ENCODE data around the gene EYA2.

EYA2 gene

DNA sequence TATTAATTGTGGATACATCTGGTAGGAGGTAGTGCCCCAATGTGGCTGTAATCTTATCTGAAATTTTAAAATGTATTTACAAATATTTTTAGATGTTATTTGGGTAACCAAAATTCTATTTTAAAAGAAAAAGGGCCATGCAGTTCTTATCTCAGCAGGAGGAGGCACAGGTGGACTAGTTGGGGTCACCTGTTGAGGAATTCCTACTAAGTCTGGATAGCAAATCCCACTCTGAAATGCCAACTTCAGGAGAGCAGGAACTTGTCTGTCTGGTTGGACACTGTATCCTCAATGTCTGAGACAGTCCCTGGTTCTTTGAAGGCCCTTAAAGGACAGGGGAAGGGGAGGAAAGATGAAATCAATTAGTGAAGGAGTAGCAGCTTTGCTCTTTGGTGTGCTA is 82.6 kb downstream of the EYA2 start:
- DNase-seq (ENCODE audit: low read depth): no peak

GRCh38 chr20:46977909-46978588 is 83.4 kb downstream of the EYA2 start:
- H3K4me3 ChIP-seq (ENCODE audit: low read depth, low read length): no peak overlapping the region
- TF ChIP-seq, protein P1, sequence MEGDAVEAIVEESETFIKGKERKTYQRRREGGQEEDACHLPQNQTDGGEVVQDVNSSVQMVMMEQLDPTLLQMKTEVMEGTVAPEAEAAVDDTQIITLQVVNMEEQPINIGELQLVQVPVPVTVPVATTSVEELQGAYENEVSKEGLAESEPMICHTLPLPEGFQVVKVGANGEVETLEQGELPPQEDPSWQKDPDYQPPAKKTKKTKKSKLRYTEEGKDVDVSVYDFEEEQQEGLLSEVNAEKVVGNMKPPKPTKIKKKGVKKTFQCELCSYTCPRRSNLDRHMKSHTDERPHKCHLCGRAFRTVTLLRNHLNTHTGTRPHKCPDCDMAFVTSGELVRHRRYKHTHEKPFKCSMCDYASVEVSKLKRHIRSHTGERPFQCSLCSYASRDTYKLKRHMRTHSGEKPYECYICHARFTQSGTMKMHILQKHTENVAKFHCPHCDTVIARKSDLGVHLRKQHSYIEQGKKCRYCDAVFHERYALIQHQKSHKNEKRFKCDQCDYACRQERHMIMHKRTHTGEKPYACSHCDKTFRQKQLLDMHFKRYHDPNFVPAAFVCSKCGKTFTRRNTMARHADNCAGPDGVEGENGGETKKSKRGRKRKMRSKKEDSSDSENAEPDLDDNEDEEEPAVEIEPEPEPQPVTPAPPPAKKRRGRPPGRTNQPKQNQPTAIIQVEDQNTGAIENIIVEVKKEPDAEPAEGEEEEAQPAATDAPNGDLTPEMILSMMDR (conservative IDR thresholded peaks at IDR 0.05; ENCODE audit: low read depth, low read length): no peak
- DNase-seq (ENCODE audit: low read depth): no peak

More for the DNA sequence above, 82.6 kb downstream of the EYA2 start:
- no peak overlapping the region for H3K4me3 ChIP-seq (ENCODE audit: low read depth, low read length)
- TF ChIP-seq, protein P1 (conservative IDR thresholded peaks at IDR 0.05; ENCODE audit: low read depth, low read length): no peak

- no peak for DNase-seq (ENCODE audit: low read depth)
- no peak overlapping the region for H3K4me3 ChIP-seq (ENCODE audit: low read depth, low read length)
- TF ChIP-seq, protein P1 (conservative IDR thresholded peaks at IDR 0.05; ENCODE audit: low read depth, low read length): no peak
Measured at GRCh38 chr20:46978951-46979491, 84.4 kb downstream of the EYA2 start.

GRCh38 chr20:46979603-46980241 is 85.1 kb downstream of the EYA2 start:
- no peak overlapping the region for H3K4me3 ChIP-seq (ENCODE audit: low read depth, low read length)
- TF ChIP-seq, protein P1 (conservative IDR thresholded peaks at IDR 0.05; ENCODE audit: low read depth, low read length): no peak
- DNase-seq (ENCODE audit: low read depth): no peak

DNA sequence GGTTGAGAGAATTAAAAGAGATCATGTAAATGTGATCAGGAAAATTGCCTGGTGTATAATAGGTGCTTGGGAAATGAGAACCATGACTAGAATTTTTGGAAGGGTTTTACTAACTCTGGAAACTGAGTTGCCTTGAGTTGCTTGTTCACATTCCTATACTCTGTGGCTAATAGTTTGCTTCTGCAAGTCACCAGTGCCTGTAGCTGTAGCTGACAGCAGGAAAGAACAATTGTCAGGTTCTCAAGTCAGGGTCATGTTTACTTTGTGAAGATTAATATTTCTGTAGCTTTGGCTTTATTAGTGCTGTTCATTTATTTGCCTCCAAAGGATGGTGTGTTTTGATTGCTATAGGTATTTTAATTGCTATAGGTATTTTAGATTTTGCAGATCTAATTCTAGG is 86.5 kb downstream of the EYA2 start:
- H3K4me3 ChIP-seq (ENCODE audit: low read depth, low read length): no peak overlapping the region
- DNase-seq (ENCODE audit: low read depth): no peak
- TF ChIP-seq, protein P1 (conservative IDR thresholded peaks at IDR 0.05; ENCODE audit: low read depth, low read length): no peak

- TF ChIP-seq, protein P1 (conservative IDR thresholded peaks at IDR 0.05; ENCODE audit: low read depth, low read length): no peak
- no peak for DNase-seq (ENCODE audit: low read depth)
- no peak overlapping the region for H3K4me3 ChIP-seq (ENCODE audit: low read depth, low read length)
Measured at GRCh38 chr20:46983466-46983865, 88.8 kb downstream of the EYA2 start.
